Measurements from ENCODE around the gene UGT3A1. TPM values are rescaled to one million over a fixed set of nuclear protein-coding genes. Genes with fewer than 3 reads are reported as not detected.

UGT3A1 gene
- total RNA-seq, 1 experiment from 2014 or later = not detected

DNA sequence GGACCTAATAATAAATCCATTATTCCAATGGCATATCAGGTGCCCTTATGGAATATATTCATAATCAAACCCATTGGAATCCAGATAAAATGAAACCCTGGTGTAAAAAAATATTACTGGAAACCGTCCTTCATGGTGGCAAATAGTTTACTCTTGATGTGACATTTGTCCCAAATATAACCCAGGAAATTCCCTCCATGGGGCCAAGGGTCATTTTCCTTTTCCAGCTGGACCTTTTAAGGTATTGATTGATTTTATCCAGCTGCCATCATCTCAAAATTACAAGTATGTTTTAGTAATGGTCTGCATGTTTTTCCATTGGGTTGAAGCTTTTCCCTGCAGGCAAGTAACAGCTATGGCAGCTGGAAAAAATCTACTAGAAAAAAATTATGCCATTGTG lies 8.4 kb upstream of the UGT3A1 start:
- no peak for TF ChIP-seq CTCF (IDR thresholded peaks at IDR 0.05; ENCODE audit: insufficient read depth in 1 of 2, low read depth in 1 of 2, low read length in 1 of 2, severe bottlenecking in 1 of 2, unreplicated experiment in 1 of 2)
- no peaks in the 10 kb centered on the region for H3K4me1 ChIP-seq
- no peaks in the 10 kb centered on the region for H3K9me3 ChIP-seq
- no TSS peak for BruUV-seq (replicated peaks)
- DNase-seq = no peak
- H3K27me3 ChIP-seq (replicated peaks; ENCODE audit: control insufficient read depth, insufficient read depth, low read length) = no peaks in the 10 kb centered on the region
- no peaks in the 10 kb centered on the region for H3K36me3 ChIP-seq (ENCODE audit: control insufficient read depth, insufficient read depth, low read length)
- Mint-ChIP-seq H3K27me3 (ENCODE audit: insufficient read depth, unreplicated experiment) (no peaks in the 10 kb centered on the region), H3K9me3 (ENCODE audit: unreplicated experiment) (peaks cover 11% of the 10 kb centered on the region), H3K36me3 (ENCODE audit: insufficient read depth, unreplicated experiment) (no peaks in the 10 kb centered on the region), H3K4me1 (ENCODE audit: low read depth, unreplicated experiment) (peaks cover 7% of the 10 kb centered on the region), H3K4me3 (ENCODE audit: unreplicated experiment) (no peak overlapping the region), H3K27ac (ENCODE audit: unreplicated experiment) (no peak overlapping the region)
- CTCF ChIA-PET = no interaction called here
- no peak overlapping the region for H3K4me3 ChIP-seq (ENCODE audit: low read depth, low read length)
- POLR2A ChIA-PET = no interaction called here
- intact Hi-C loops (cut with micrococcal nuclease; ENCODE audit: unreplicated experiment) = no loop called here

- no peaks in the 10 kb centered on the region for H3K4me1 ChIP-seq
- no peak for TF ChIP-seq CTCF (IDR thresholded peaks at IDR 0.05; ENCODE audit: insufficient read depth in 1 of 2, low read depth in 1 of 2, low read length in 1 of 2, severe bottlenecking in 1 of 2, unreplicated experiment in 1 of 2)
- no TSS peak for BruUV-seq (replicated peaks)
- peaks cover 7% of the 10 kb centered on the region for H3K4me1 Mint-ChIP-seq (ENCODE audit: low read depth, unreplicated experiment)
- no peaks in the 10 kb centered on the region for H3K36me3 Mint-ChIP-seq (ENCODE audit: insufficient read depth, unreplicated experiment)
- H3K36me3 ChIP-seq (ENCODE audit: control insufficient read depth, insufficient read depth, low read length) = no peaks in the 10 kb centered on the region
- H3K27ac Mint-ChIP-seq (ENCODE audit: unreplicated experiment) = no peak overlapping the region
- no peaks in the 10 kb centered on the region for H3K9me3 Mint-ChIP-seq (ENCODE audit: unreplicated experiment)
- DNase-seq = no peak
- H3K27me3 Mint-ChIP-seq (ENCODE audit: insufficient read depth, unreplicated experiment) = peaks cover 6% of the 10 kb centered on the region
- ChIA-PET POLR2A (no interaction called here), CTCF (no interaction called here)
- intact Hi-C loops (cut with micrococcal nuclease; ENCODE audit: unreplicated experiment) = no loop called here
- H3K9me3 ChIP-seq = no peaks in the 10 kb centered on the region
- H3K4me3 Mint-ChIP-seq (ENCODE audit: unreplicated experiment) = no peak overlapping the region
- H3K4me3 ChIP-seq (ENCODE audit: low read depth, low read length) = no peak overlapping the region
- H3K27me3 ChIP-seq (replicated peaks; ENCODE audit: control insufficient read depth, insufficient read depth, low read length) = no peaks in the 10 kb centered on the region
Observed at GRCh38 chr5:35996076-35996475, 4.9 kb upstream of the UGT3A1 start.

DNA sequence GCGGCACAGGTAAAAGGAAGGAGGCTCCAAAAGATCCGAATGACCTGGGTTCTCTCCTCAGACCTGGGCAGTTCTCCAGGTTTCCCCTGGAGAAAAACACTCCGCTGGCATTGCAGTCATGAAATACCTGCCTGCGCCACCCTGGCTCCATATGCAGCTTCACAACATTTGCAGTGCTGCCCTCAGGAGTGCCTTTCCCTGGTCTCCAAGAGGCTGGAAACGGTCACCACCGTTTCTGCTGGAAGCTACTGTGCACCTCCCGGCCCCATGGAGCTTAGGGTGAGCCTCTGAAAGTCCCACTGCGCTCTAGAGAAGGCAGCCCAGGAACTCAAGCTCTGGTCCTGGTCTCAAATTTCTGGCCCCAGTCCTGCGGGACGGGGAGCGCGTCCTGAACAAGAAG lies 670 bp downstream of the UGT3A1 start:
- ChIA-PET POLR2A (no interaction called here), CTCF (no interaction called here)
- Mint-ChIP-seq H3K36me3 (ENCODE audit: insufficient read depth, unreplicated experiment) (no peaks in the 10 kb centered on the region), H3K27me3 (ENCODE audit: insufficient read depth, unreplicated experiment) (peaks cover 9% of the 10 kb centered on the region), H3K4me1 (ENCODE audit: low read depth, unreplicated experiment) (no peaks in the 10 kb centered on the region), H3K9me3 (ENCODE audit: unreplicated experiment) (peaks cover 2% of the 10 kb centered on the region), H3K4me3 (ENCODE audit: unreplicated experiment) (no peak overlapping the region), H3K27ac (ENCODE audit: unreplicated experiment) (no peak overlapping the region)
- intact Hi-C loops (cut with micrococcal nuclease; ENCODE audit: unreplicated experiment) = no loop called here
- no peaks in the 10 kb centered on the region for H3K4me1 ChIP-seq
- no peak overlapping the region for H3K4me3 ChIP-seq (ENCODE audit: low read depth, low read length)
- no peak for TF ChIP-seq CTCF (IDR thresholded peaks at IDR 0.05; ENCODE audit: insufficient read depth in 1 of 2, low read depth in 1 of 2, low read length in 1 of 2, severe bottlenecking in 1 of 2, unreplicated experiment in 1 of 2)
- DNase-seq = no peak
- no peaks in the 10 kb centered on the region for H3K27me3 ChIP-seq (replicated peaks; ENCODE audit: control insufficient read depth, insufficient read depth, low read length)
- H3K36me3 ChIP-seq (ENCODE audit: control insufficient read depth, insufficient read depth, low read length) = no peaks in the 10 kb centered on the region
- no peaks in the 10 kb centered on the region for H3K9me3 ChIP-seq
- BruUV-seq (replicated peaks) = no TSS peak

Measured in Caco-2 (cell line).